Common myeloid progenitor, CD34-positive (primary cell): ENCODE data around the gene CTAGE1.
"Not testable (repeated sequence)": the region's sequence is repeated elsewhere in the genome, so short reads cannot be mapped to it uniquely, and the experiment has no call there.

Experiments used
- CTCF ChIA-PET: fragments of 350-600 bp; sonication (Branson Sonifier 250); formaldehyde crosslinking; loops from one replicate; lab custom pipeline; 2021; ENCODE audit warnings: antibody characterized with exemption; lab: Charles Lee
- POLR2A ChIA-PET: fragments of 350-600 bp; sonication (Branson Sonifier 250); formaldehyde crosslinking; loops from one replicate; lab custom pipeline; 2021; ENCODE audit warnings: antibody characterized with exemption; lab: Charles Lee
- DNase-seq, 3 donors: peaks; one replicate each; pipeline versions ENCODE4 v3.0.0 to v3.0.0-alpha.2; 2013
- H3K27ac ChIP-seq, 2 experiments: 1 replicate in 1 of 2; 2 replicates in 1 of 2; pipeline ENCODE4 v1.7.0; 2013; ENCODE audit warnings: inconsistent platforms in 2 of 2, low read length in 2 of 2, mild to moderate bottlenecking in 2 of 2, low read depth in 1 of 2, moderate library complexity in 1 of 2; ENCODE audit not compliant: severe bottlenecking in 2 of 2, insufficient read depth in 1 of 2, poor library complexity in 1 of 2
- H3K27me3 ChIP-seq, 5 experiments: replicated peaks in 2 of 5; 1 replicate in 3 of 5; 2 replicates in 2 of 5; pipeline versions ENCODE4 v1.6.1 to v1.7.0; 2013; ENCODE audit warnings: low read length in 4 of 5, mild to moderate bottlenecking in 2 of 5, moderate library complexity in 2 of 5, inconsistent platforms in 1 of 5; ENCODE audit not compliant: insufficient read depth in 5 of 5, control insufficient read depth in 4 of 5
- H3K36me3 ChIP-seq, 4 experiments: 1 replicate in 2 of 4; 2 replicates in 2 of 4; pipeline versions ENCODE4 v1.6.1 to v1.7.0; 2013; ENCODE audit warnings: low read length in 3 of 4, control low read depth in 1 of 4, mild to moderate bottlenecking in 1 of 4; ENCODE audit not compliant: control insufficient read depth in 4 of 4, insufficient read depth in 4 of 4
- H3K4me1 ChIP-seq, 4 experiments: 1 replicate in 3 of 4; 2 replicates in 1 of 4; pipeline versions ENCODE4 v1.6.1 to v1.7.1; 2013; ENCODE audit warnings: low read length in 3 of 4, mild to moderate bottlenecking in 3 of 4, control low read depth in 1 of 4, inconsistent platforms in 1 of 4, moderate library complexity in 1 of 4; ENCODE audit not compliant: control insufficient read depth in 4 of 4, insufficient read depth in 4 of 4; ENCODE audit errors: control extremely low read depth in 1 of 4
- H3K4me3 ChIP-seq, 7 experiments: 1 replicate in 4 of 7; 2 replicates in 3 of 7; pipeline versions ENCODE4 v1.5.1 to v1.7.0; 2013; ENCODE audit warnings: mild to moderate bottlenecking in 7 of 7, low read length in 6 of 7, moderate library complexity in 6 of 7, inconsistent platforms in 2 of 7, low read depth in 2 of 7, control low read depth in 1 of 7; ENCODE audit not compliant: insufficient read depth in 4 of 7, control insufficient read depth in 1 of 7; ENCODE audit errors: extremely low read depth in 1 of 7
- H3K9me3 ChIP-seq, 5 experiments: 1 replicate in 4 of 5; 2 replicates in 1 of 5; pipeline versions ENCODE4 v1.6.1 to v1.7.1; 2013; ENCODE audit warnings: low read length in 4 of 5, mild to moderate bottlenecking in 2 of 5, inconsistent platforms in 1 of 5, low read depth in 1 of 5, moderate library complexity in 1 of 5; ENCODE audit not compliant: control insufficient read depth in 4 of 5, insufficient read depth in 2 of 5; ENCODE audit errors: control extremely low read depth in 1 of 5
- WGBS: methylation state at CpG from one replicate; pipeline ENCODE4 v1.1.5; 2013; ENCODE audit not compliant: insufficient coverage; 5-methylcytosine and 5-hydroxymethylcytosine counted together

Gene CTAGE1

DNA sequence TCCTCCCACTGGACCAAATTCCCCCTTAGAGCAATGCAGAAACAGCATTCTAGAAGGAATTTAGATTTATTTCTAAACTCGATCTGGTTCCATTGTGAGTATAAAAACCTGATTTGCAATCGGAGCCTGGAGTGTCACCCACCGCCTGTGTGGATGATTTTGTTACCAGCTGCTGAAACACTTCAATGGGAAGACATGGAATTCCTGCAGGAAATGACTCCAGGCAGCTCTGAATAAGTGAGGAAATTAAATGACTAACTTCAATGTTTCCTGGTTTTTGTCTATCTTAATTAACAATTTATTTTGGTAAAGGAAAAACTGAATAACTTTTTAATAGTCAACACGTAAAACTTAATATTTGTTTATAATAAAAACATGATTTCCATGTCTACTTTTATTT, 19.3 kb downstream of the CTAGE1 start:
- no peak overlapping the region for H3K4me3 ChIP-seq
- no peak overlapping the region for H3K27ac ChIP-seq
- ChIA-PET POLR2A (no interaction called here), CTCF (no interaction called here)
- no peaks in the 10 kb centered on the region for H3K9me3 ChIP-seq
- 97% methylated on average over 3 of the region's 4 CpGs for WGBS
- no peaks in the 10 kb centered on the region for H3K36me3 ChIP-seq
- no peaks in the 10 kb centered on the region for H3K27me3 ChIP-seq
- no peaks in the 10 kb centered on the region for H3K4me1 ChIP-seq
- no peak for DNase-seq

DNA sequence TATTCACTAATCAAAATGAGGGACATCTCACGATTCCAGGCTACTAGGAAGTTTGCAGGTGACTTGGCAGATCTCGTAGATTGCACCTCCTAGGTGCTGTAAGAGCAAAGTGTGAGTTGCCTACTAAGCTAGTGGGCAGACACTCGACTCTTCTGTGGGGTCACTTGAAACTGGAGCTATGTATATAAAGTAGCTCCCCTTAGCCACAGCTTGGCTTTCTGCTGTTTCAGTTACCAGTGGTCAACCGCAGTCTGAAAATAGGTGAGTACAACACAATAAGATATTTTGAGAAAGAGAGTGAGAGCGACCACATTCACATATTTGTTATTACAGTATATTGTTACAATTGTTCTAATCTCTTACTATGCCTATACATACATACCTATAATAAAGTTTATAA, 23.3 kb downstream of the CTAGE1 start:
- no peaks in the 10 kb centered on the region for H3K9me3 ChIP-seq

DNA sequence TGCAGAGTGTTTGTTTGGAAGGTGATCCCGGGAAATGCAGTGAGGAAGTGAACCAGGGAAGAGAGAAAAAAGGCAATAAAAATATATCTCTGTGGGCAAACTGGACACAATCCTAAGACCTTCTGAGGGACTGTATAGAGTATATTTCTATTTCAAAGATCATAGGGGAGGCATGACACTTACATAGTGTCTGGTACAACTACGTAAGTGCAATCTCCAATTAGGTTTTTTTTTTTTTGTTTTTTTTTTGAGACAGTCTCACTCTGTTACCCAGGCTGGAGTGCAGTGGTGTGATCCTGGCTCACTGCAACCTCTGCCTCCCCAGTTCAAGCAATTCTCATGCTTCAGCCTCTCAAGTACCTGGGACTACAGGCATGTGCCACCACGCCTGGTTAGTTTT, 24.6 kb downstream of the CTAGE1 start:
- 100% methylated on average over 3 of the region's 3 CpGs for WGBS
- POLR2A ChIA-PET: interaction anchor here (0.6 kb wide), 1 partner anchor 29 kb away, joined by 4 read pairs; no protein-coding TSS in a partner anchor
- H3K27ac ChIP-seq, H3K4me1 ChIP-seq, H3K27me3 ChIP-seq, DNase-seq, H3K4me3 ChIP-seq, CTCF ChIA-PET, H3K36me3 ChIP-seq, H3K9me3 ChIP-seq: not testable (repeated sequence)

More for the DNA sequence above, 23.3 kb downstream of the CTAGE1 start:
- ChIA-PET CTCF (no interaction called here), POLR2A (no interaction called here)
- Histone ChIP-seq H3K4me1 (no peaks in the 10 kb centered on the region), H3K27ac (no peak overlapping the region), H3K36me3 (no peaks in the 10 kb centered on the region), H3K27me3 (no peaks in the 10 kb centered on the region), H3K4me3 (no peak overlapping the region)
- 100% methylated on average over 2 of the region's 5 CpGs for WGBS
- DNase-seq: no peak

GRCh38 chr18:22391407-22392345, 26.0 kb downstream of the CTAGE1 start:
- peak; percentile 1 to 26 (median 14) for DNase-seq
- ChIA-PET POLR2A (no interaction called here), CTCF (no interaction called here)
- Histone ChIP-seq H3K4me1 (no peaks in the 10 kb centered on the region), H3K27ac (no peak overlapping the region), H3K36me3 (no peaks in the 10 kb centered on the region), H3K4me3 (no peak overlapping the region), H3K27me3 (no peaks in the 10 kb centered on the region), H3K9me3 (no peaks in the 10 kb centered on the region)
- WGBS: 58% methylated on average over 2 of the region's 6 CpGs

GRCh38 chr18:22387787-22388186, 29.9 kb downstream of the CTAGE1 start:
- 80% methylated on average over 1 of the region's 1 CpG for WGBS
- Histone ChIP-seq H3K9me3 (no peaks in the 10 kb centered on the region), H3K27ac (no peak overlapping the region), H3K4me3 (no peak overlapping the region), H3K4me1 (no peaks in the 10 kb centered on the region), H3K36me3 (no peaks in the 10 kb centered on the region), H3K27me3 (peaks cover 0 to 2% (median 0%) of the 10 kb centered on the region in 5 experiments)
- ChIA-PET POLR2A (no interaction called here), CTCF (no interaction called here)
- no peak for DNase-seq

DNA sequence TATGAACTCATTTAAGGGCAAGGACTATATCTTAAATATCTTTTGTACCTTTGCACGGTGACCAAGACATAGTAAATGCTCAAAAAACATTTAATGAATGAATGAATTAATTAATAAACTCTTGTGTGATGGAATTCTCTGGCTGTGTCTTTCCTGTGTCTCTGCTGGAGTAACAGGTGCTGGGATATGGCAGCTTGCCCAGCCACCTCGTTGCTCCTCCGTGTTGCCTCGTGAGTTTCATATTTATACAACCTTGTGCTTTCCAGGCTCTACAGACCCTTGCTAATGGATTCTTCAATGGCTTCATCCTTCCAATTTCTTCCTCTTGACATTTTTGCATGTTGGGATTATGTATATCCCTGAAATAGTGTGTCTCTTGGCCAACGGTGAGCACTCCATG, 30.4 kb downstream of the CTAGE1 start:
- no peak overlapping the region for H3K4me3 ChIP-seq
- H3K36me3 ChIP-seq: no peaks in the 10 kb centered on the region
- H3K27ac ChIP-seq: no peak overlapping the region
- ChIA-PET CTCF (no interaction called here), POLR2A (no interaction called here)
- H3K27me3 ChIP-seq: peaks cover 0 to 2% (median 0%) of the 10 kb centered on the region in 5 experiments
- DNase-seq: no peak
- no peaks in the 10 kb centered on the region for H3K4me1 ChIP-seq
- H3K9me3 ChIP-seq: no peaks in the 10 kb centered on the region
- WGBS: 100% methylated on average over 2 of the region's 5 CpGs

DNA sequence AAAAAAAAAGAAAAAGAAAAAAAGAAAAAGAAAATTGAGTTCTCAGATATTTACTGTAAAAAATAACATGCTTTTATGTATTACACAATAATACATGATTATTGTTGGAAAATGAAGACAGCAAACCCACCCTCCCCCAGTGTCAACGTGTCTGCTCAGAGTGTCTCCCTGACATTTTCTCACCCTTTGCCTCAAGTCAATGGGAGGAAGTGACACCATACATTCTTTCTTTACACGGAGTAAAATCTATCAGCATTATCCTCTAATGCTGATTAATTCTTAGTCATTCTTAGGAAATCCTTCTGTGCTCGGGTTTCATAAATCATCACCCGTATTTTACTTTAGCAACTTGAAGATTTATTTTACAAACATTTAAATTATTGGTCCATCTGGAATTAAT, 32.0 kb downstream of the CTAGE1 start:
- no peak for DNase-seq
- ChIA-PET POLR2A (no interaction called here), CTCF (no interaction called here)
- 73% methylated on average over 1 of the region's 4 CpGs for WGBS
- no peak overlapping the region for H3K4me3 ChIP-seq
- H3K9me3 ChIP-seq: no peaks in the 10 kb centered on the region
- no peak overlapping the region for H3K27ac ChIP-seq
- H3K36me3 ChIP-seq: no peaks in the 10 kb centered on the region
- peaks cover 0 to 2% (median 0%) of the 10 kb centered on the region in 5 experiments for H3K27me3 ChIP-seq
- H3K4me1 ChIP-seq: no peaks in the 10 kb centered on the region
